RWPE1 (cell line): ENCODE measurements around the gene SMR3B.

ENCODE experiments used
- CTCF ChIA-PET: fragments of 350-600 bp; sonication (Branson Sonifier 250); formaldehyde crosslinking; extraction: SDS; loops from one replicate; lab custom pipeline; 2021; lab: Yijun Ruan, JAX
- POLR2A ChIA-PET: fragments of 400-600 bp; formaldehyde crosslinking; extraction: SDS; loops from one replicate; lab custom pipeline; 2020; ENCODE audit warnings: antibody characterized with exemption; ENCODE audit not compliant: low non-redundant PET; lab: Yijun Ruan, JAX
- DNase-seq: peaks from one replicate; pipeline ENCODE4 v3.0.0; 2012; ENCODE audit warnings: low spot score
- H3K27ac ChIP-seq: fragments of 450-650 bp; 2 replicates; pipeline ENCODE4 v1.5.1; 2017
- CTCF ChIP-seq: fragments of 450-650 bp; conservative IDR thresholded peaks from 2 replicates; pipeline ENCODE4 v1.5.1; 2017; ENCODE audit warnings: low read depth, mild to moderate bottlenecking

SMR3B gene

GRCh38 chr4:70382691-70383181, at the start of gene SMR3B:
Gene SMR3B (plus strand): TSS chr4:70383131. CDS start chr4:70384511, 1,380 bp downstream.
- ChIA-PET POLR2A (no interaction called here), CTCF (no interaction called here)
- no peak within 1 kb of the TSS for H3K27ac ChIP-seq
- no peak for DNase-seq
- TF ChIP-seq CTCF = no peak

GRCh38 chr4:70334681-70335080, 48.2 kb upstream of the SMR3B start, which contains the start of gene CABS1:
Gene CABS1 (plus strand): TSS chr4:70334981. CDS start chr4:70335040, 59 bp downstream.
- no peak for DNase-seq
- TF ChIP-seq CTCF = no peak
- ChIA-PET CTCF (interaction anchor here (0.6 kb wide), 1 partner anchor 12 kb away, joined by 3 read pairs; no protein-coding TSS in a partner anchor), POLR2A (no interaction called here)
- H3K27ac ChIP-seq = no peak within 1 kb of the TSS

GRCh38 chr4:70336043-70336442, 46.9 kb upstream of the SMR3B start:
- ChIA-PET CTCF (no interaction called here), POLR2A (no interaction called here)
- no peak for TF ChIP-seq CTCF
- DNase-seq = no peak
- H3K27ac ChIP-seq = no peak overlapping the region

GRCh38 chr4:70337886-70338420, 45.0 kb upstream of the SMR3B start:
- TF ChIP-seq CTCF = no peak
- ChIA-PET POLR2A (no interaction called here), CTCF (interaction anchor here (0.6 kb wide), 1 partner anchor 20 kb away, joined by 5 read pairs; no protein-coding TSS in a partner anchor)
- no peak for DNase-seq
- no peak overlapping the region for H3K27ac ChIP-seq

- CTCF ChIA-PET = no interaction called here
- POLR2A ChIA-PET = no interaction called here
- no peak for TF ChIP-seq CTCF
- DNase-seq = no peak
- no peak overlapping the region for H3K27ac ChIP-seq
Observed at GRCh38 chr4:70356185-70356584, 26.7 kb upstream of the SMR3B start.

GRCh38 chr4:70359115-70359661, 23.7 kb upstream of the SMR3B start:
- POLR2A ChIA-PET = no interaction called here
- no peak for TF ChIP-seq CTCF
- CTCF ChIA-PET = no interaction called here
- no peak overlapping the region for H3K27ac ChIP-seq
- no peak for DNase-seq
